Suppressor macrophage (primary cell): ENCODE results near the gene LRRTM4.
"Not testable (repeated sequence)": the region's sequence is repeated elsewhere in the genome, so short reads cannot be mapped to it uniquely, and the experiment has no call there.

Experiments
- DNase-seq, 4 experiments: peaks; one replicate each; pipeline ENCODE4 v3.0.0-alpha.2; 2020 to 2022

The LRRTM4 gene

GRCh38 chr2:77054938-77055337, 467.2 kb downstream of the LRRTM4 start:
- DNase-seq, result no peak

DNA sequence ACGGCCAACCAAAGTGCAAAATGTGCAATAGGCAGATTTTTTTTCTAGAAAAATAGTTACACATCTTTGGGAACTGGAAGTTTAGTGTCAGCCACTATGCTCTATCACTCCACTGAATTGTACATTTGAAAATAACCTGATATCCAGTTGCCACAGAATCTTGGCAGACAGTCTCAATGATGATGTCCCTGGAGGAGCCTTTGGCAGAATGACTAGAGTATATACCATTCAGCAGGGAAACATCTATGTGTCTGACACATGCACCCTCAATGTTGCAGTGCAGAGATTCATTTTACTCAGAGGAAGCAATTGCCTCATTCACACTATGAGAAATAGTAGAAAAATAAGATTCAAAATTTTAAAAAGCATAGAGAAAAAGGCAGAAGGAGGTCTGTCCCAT, 475.8 kb downstream of the LRRTM4 start:
- no peak for DNase-seq

- DNase-seq, result not testable (repeated sequence)
Measured at GRCh38 chr2:77045456-77045855, 476.7 kb downstream of the LRRTM4 start.

GRCh38 chr2:77034445-77034844, 487.7 kb downstream of the LRRTM4 start:
- no peak for DNase-seq

DNA sequence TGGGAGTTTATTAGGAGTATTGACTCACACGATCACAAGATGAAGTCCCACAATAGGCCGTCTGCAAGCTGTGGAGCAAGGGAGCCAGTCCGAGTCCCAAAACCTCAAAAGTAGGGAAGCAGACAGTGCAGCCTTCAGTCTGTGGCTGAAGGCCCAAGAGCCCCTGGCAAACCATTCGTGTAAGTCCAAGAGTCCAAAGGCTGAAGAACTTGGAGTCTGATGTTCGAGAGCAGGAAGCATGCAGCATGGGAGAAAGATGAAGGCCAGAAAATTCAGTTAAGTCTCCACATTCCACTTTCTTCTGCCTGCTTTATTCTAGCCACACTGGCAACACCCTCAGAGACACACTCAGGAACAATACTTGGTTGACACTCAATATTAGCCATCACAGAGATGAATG, 492.9 kb downstream of the LRRTM4 start:
- not testable (repeated sequence) for DNase-seq

DNA sequence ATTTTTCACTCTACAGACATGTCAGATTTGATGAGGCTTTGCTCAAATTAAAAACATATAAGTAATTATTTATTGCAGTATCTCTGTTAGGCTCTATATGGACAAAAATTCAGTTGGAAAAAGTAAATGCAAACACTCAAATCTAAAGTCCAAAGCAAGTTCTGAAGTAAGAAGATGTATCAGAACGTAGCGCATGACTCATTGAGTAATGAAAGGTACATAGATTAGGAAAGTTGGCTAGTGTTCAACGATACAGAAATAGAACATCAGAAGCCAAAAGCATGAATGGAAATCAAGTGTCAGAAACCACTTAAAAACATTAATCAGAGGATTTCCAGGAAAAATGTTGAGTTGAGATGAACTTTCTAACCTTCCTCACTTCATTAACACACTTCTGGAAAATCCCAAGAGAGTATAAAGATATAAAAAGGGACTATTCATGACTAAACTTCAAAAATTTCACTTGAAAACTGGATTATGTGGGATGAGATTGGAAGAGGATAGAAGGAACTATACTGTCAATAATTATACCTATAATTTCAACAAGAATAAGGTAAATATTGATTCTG, 494.1 kb downstream of the LRRTM4 start:
- no peak for DNase-seq

- no peak for DNase-seq
Measured at GRCh38 chr2:77025714-77026113, 496.5 kb downstream of the LRRTM4 start.

GRCh38 chr2:77021161-77021560, 501.0 kb downstream of the LRRTM4 start:
- no peak for DNase-seq

DNA sequence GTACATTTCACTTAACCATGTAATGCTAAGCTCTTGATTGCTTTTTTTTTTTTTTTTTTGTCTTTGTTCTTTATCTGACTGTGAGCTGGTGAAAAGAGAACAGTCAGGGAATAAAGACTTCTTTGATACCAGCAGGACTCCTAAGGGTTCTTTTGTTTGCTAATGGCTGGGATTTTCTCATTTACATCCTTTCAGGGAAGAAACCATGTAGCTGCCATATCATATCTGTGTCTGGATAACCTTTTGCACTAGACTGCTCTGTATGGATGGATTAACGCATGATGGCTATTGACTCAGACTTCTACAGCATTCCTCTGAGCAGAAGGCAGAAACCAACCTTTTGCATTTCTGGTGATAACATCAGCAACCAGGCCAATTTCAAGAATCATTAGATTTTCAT, 504.0 kb downstream of the LRRTM4 start:
- no peak for DNase-seq

DNA sequence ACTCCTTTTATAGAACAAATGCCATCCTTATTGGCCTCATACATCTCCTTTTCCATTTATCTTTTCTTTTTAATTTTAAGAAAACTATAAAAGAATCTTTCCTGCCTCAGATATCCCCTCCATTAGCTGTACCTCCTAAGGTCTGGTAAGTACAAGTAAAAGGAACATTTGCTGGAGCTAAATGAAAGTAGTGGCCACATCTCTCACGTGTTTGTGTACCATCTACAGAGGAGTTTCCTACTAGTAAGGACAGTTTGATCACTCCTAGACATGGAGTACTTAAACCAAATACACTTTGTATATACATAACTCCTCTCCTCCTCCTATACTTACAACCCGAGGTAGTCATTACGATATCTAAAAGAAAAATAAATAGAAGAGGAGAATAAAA, 504.8 kb downstream of the LRRTM4 start:
- DNase-seq, result no peak

DNA sequence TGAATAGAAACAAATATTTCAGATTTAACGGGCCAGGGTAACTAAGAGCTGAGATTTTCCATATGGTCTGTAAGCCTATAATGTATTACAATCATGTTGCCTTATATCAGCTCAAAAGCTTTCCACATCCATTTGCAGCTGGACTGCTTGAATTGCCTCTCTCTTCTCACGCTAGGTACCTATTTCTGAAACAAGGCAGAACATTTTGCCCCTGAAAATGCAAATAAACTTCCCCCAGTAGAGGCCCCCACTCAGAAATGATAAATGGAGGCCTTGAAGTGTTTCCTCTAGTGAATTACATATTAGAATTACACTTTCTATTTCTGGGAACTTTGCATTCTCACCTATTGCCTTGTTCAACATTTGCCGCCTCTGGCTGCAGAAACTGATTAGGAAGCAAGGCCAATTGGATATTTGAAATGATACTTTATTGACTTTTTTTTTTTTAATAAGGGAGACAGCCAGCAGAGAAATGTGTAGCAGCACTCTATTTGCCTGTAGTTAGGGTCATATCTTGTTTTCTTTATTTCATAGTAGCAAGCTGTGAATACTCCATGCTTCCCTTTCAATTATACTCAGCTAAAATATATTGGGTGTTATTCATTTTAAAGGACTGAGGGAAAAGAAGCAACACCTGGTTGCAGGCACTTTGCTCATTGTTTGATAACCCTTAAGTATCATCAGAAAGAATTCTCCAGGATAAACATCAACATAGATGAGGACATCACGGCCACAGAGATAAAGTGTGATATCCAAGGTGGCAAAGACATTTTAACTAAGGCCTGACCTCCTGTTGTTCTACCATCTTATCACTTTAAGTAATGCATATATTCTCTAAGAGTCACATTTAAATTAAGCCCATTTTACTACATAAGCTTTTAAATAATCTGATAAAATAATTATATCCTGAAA, 505.5 kb downstream of the LRRTM4 start:
- DNase-seq, result no peak

DNA sequence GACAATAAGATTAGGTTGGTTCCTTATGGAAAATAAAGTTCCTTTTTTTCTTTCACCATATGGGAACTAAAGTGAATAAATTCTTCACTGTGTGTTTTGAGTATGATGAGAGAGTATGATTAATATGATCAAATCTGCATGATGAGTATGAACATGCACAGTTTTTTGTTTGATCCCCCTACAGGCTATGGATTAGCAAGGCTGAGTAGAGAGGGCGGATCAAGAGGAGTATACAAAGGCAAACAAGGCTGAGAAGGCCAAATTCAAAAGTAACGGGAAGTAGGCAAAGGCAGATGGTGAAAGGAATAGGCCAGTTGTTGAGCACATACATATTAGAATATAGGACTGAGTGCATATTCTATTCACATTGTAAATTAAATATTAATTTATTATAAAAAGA, 508.2 kb downstream of the LRRTM4 start:
- no peak for DNase-seq

GRCh38 chr2:77013457-77013856, 508.7 kb downstream of the LRRTM4 start:
- no peak for DNase-seq

DNA sequence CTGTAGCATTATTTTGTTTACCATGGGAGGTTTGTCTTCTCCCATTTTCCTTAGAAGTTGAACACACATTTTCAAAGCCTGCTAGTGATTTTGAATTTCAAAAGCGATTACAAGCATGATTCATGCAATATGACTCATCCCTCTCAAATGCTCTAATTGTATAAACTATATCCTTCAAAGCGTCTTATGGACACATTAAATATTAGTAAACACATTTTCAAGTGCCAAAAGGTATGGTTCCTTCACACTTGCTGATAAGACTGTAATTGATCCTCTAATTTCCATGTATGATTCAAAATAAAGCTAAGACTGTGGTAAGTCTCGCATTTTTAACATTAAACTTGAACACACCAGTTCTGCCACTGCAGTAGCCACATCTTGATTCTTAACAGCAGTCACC, 512.9 kb downstream of the LRRTM4 start:
- DNase-seq, result no peak

- no peak for DNase-seq
Measured at GRCh38 chr2:77008853-77009252, 513.3 kb downstream of the LRRTM4 start.

- no peak for DNase-seq
Measured at GRCh38 chr2:77007686-77008085, 514.5 kb downstream of the LRRTM4 start.

DNA sequence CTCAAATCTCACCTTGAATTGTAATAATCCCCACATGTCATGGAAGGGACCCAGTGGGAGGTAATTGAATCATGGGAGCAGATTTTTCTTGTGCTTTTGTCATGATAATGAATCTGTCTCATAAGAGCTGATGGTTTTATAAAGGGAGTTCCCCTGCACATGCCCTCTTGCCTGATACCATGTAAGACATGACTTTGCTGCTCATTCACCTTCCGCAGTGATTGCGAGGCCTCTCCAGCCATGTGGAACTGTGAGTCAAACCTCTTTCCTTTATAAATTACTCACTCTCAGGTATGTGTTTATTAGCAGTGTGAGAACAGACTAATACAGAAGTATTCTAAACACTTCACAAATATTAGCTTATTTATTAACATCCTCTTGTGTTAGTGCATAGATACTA, 516.7 kb downstream of the LRRTM4 start:
- DNase-seq, result no peak

DNA sequence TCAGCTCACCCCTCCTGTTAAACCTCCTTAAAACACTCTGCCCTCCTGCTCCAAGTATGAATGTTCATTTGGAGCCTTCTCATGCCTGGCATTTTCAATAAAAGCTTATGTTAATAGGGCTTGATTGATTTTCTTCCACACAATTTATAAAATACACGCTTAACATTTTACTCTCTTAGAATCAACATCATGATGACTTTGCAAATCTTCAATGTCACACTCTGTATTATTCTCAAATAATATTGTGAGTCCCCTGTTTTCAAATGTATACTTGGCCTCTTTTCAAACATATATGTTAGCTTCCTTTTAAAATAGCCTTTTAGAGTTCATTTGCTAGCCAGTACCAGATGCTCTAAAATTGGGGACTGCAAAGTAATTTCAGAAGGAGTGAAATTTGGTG, 520.3 kb downstream of the LRRTM4 start:
- no peak for DNase-seq

- DNase-seq, result no peak
Measured at GRCh38 chr2:76998704-76999103, 523.5 kb downstream of the LRRTM4 start.

- DNase-seq, result no peak
Measured at GRCh38 chr2:76998152-76998551, 524.0 kb downstream of the LRRTM4 start.

DNA sequence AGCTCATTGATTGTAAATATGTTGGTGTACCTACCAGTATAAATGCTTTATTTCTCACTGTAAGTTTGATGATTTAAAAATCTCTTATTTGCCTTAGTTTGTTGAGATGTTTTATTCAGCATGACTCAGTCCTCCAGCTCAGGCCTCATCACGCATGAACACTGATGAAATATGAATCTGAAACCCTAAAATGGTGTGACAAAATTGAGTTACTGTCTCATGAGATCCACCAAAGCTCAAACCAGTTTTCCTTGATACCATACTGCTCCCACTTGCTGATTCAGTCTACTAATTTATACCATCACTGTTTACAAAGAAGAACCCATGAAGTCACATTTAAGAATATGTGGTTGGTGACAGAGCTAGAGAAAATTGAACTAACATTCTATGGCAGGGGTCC, 524.9 kb downstream of the LRRTM4 start:
- no peak for DNase-seq

GRCh38 chr2:76985387-76986136, 536.6 kb downstream of the LRRTM4 start:
- DNase-seq, result no peak

GRCh38 chr2:76984359-76984758, 537.8 kb downstream of the LRRTM4 start:
- DNase-seq, result no peak
